Esophagus muscularis mucosa (tissue), 4 donors: ENCODE results near the gene SV2C. TPM values are rescaled to one million over a fixed set of nuclear protein-coding genes. Genes with fewer than 3 reads are reported as not detected.

Experiments used
- DNase-seq: peaks from one replicate; pipeline ENCODE4 v3.0.0-alpha.2; 2017; ENCODE audit errors: extremely low spot score
- H3K27ac ChIP-seq, 4 donors: fragments of 200-600 bp; sonication (generic); replicated peaks in 1 of 4; 1 replicate in 3 of 4; 2 replicates in 1 of 4; pipeline ENCODE4 v1.5.1; 2016 to 2019; ENCODE audit warnings: mild to moderate bottlenecking in 1 of 4
- H3K27me3 ChIP-seq, 4 donors: fragments of 200-600 bp; sonication (generic); one replicate each; pipeline versions ENCODE4 v1.5.1 to v1.6.0; 2016 to 2019
- H3K36me3 ChIP-seq, 4 donors: fragments of 200-600 bp; sonication (generic); one replicate each; pipeline ENCODE4 v1.5.1; 2016 to 2019
- H3K4me1 ChIP-seq, 4 donors: fragments of 200-600 bp; sonication (generic); one replicate each; pipeline ENCODE4 v1.5.1; 2016 to 2019
- H3K4me3 ChIP-seq, 4 donors: fragments of 200-600 bp; sonication (generic); 1 replicate in 2 of 4; 2 replicates in 2 of 4; pipeline ENCODE4 v1.5.1; 2016 to 2019; ENCODE audit warnings: mild to moderate bottlenecking in 4 of 4, moderate library complexity in 1 of 4
- H3K9me3 ChIP-seq, 4 donors: fragments of 200-600 bp; sonication (generic); 1 replicate in 3 of 4; 2 replicates in 1 of 4; pipeline ENCODE4 v1.5.1; 2016 to 2019
- EP300 ChIP-seq: sonication (generic); formaldehyde crosslinking; IDR thresholded peaks from one replicate; pipeline ENCODE4 v1.6.1; 2017; ENCODE audit warnings: antibody characterized with exemption
- POLR2A ChIP-seq: fragments of 450-650 bp; IDR thresholded peaks from one replicate; pipeline ENCODE4 v1.6.1; 2017; ENCODE audit warnings: antibody characterized with exemption, moderate library complexity, mild to moderate bottlenecking, low read depth
- POLR2AphosphoS5 ChIP-seq, 2 donors: sonication (generic); formaldehyde crosslinking; IDR thresholded peaks; one replicate each; pipeline ENCODE4 v1.6.1; 2017; ENCODE audit warnings: antibody characterized with exemption in 2 of 2
- WGBS: methylation state at CpG from one replicate; pipeline ENCODE4 v1.1.5; 2018; 5-methylcytosine and 5-hydroxymethylcytosine counted together
- intact Hi-C: fragments of 100-400 bp; cut with DNase I; formaldehyde crosslinking; loops from one replicate; pipeline ENCODE4 v1.15.1; 2023
- total RNA-seq, 4 donors: library from RNA; depleted of rRNA; stranded (reverse); fragments of >200 nt; gene quantifications; one replicate each; pipeline versions ENCODE4 v1.1.0 to v1.2.1, GENCODE V29; 2016
- TF ChIP-seq, protein P1 (sequence below), 3 experiments: fragments of 200-600 bp in 2 of 3; fragments of 450-650 bp in 1 of 3; sonication (generic) in 2 of 3; IDR thresholded peaks; one replicate each; pipeline ENCODE4 v1.5.1; 2017 to 2019; ENCODE audit warnings: antibody characterized with exemption in 3 of 3, mild to moderate bottlenecking in 2 of 3, moderate library complexity in 1 of 3

Gene SV2C
- total RNA-seq, 4 donors from 2014 or later = 0.23 to 0.99 (median 0.47) TPM

DNA sequence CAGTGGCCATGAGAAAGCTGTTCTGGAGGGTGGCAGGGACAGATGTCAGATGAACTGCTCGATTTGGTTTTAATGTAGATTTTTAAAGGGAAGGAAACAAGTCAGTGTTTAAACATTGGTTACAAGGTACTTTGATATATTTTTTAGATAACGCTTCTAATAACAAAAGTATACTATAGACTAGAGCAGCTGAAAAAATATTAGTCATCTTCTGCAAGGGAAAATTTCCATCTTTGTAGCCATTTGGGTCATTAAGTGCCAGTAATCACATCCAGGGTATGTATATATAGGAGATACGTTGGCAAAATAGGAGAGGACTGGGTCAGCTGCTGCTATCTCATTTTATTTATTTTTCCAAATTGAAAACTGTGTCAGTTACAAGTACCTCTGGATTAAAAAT, 69.0 kb downstream of the SV2C start:
- intact Hi-C loops = no loop called here
- H3K4me3 ChIP-seq = no peak overlapping the region
- DNase-seq = no peak
- H3K9me3 ChIP-seq = no peaks in the 10 kb centered on the region
- TF ChIP-seq POLR2AphosphoS5 (IDR thresholded peaks at IDR 0.05) (no peak), EP300 (no peak), POLR2A (no peak)
- TF ChIP-seq, protein P1, sequence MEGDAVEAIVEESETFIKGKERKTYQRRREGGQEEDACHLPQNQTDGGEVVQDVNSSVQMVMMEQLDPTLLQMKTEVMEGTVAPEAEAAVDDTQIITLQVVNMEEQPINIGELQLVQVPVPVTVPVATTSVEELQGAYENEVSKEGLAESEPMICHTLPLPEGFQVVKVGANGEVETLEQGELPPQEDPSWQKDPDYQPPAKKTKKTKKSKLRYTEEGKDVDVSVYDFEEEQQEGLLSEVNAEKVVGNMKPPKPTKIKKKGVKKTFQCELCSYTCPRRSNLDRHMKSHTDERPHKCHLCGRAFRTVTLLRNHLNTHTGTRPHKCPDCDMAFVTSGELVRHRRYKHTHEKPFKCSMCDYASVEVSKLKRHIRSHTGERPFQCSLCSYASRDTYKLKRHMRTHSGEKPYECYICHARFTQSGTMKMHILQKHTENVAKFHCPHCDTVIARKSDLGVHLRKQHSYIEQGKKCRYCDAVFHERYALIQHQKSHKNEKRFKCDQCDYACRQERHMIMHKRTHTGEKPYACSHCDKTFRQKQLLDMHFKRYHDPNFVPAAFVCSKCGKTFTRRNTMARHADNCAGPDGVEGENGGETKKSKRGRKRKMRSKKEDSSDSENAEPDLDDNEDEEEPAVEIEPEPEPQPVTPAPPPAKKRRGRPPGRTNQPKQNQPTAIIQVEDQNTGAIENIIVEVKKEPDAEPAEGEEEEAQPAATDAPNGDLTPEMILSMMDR (IDR thresholded peaks at IDR 0.05) = no peak
- H3K27me3 ChIP-seq = no peaks in the 10 kb centered on the region
- H3K27ac ChIP-seq = no peak overlapping the region
- no peaks in the 10 kb centered on the region for H3K36me3 ChIP-seq
- no peaks in the 10 kb centered on the region for H3K4me1 ChIP-seq
- WGBS = 61% methylated on average over 3 of the region's 3 CpGs

DNA sequence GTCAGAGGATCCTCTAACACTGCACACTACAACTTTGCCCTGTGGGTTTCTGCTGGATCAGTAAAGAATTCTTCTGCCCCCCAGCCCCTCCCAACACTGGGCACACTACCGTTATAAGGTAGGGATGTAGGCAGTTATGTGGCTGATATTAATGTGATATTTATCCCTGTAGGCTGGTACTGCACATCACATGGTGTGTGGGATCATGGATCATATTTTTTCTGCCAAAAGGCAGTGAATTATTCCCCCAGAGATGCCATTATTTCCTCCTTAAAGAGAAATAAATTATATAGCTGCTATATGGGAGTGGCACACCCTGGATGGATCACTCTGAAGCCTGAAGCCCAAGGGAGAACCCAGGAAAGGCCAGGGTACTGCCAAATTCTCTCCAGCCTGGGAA, 69.5 kb downstream of the SV2C start:
- Histone ChIP-seq H3K36me3 (no peaks in the 10 kb centered on the region), H3K27me3 (no peaks in the 10 kb centered on the region), H3K4me3 (no peak overlapping the region), H3K4me1 (no peaks in the 10 kb centered on the region), H3K9me3 (no peaks in the 10 kb centered on the region), H3K27ac (no peak overlapping the region)
- TF ChIP-seq EP300 (no peak), POLR2AphosphoS5 (IDR thresholded peaks at IDR 0.05) (no peak), POLR2A (no peak)
- TF ChIP-seq, protein P1 (IDR thresholded peaks at IDR 0.05) = no peak
- intact Hi-C loops = no loop called here
- WGBS = 86% methylated on average over 1 of the region's 1 CpG
- no peak for DNase-seq

DNA sequence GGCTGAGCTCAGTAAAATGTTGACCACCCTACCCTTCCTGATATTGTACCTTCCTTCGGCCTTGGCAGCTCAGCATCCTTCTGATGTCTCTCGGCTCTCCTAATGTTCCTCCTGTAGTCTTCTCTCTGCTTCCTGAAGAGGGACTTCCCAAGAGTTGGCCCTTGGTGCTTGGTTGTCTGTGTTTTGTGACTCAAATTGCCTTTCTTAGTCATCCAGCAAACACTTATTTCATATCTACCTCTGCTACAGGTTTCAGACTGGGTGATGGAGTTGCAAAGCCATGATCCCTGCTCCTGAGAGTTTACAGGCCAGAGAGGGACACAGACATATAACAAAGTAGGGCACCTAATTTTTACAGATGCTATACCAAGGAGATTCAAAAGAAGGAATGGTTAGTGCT, 70.1 kb downstream of the SV2C start:
- Histone ChIP-seq H3K9me3 (no peaks in the 10 kb centered on the region), H3K4me1 (no peaks in the 10 kb centered on the region), H3K27ac (no peak overlapping the region), H3K27me3 (no peaks in the 10 kb centered on the region), H3K4me3 (no peak overlapping the region), H3K36me3 (no peaks in the 10 kb centered on the region)
- intact Hi-C loops = no loop called here
- WGBS = 88% methylated on average over 2 of the region's 2 CpGs
- peak; percentile 62 for DNase-seq
- TF ChIP-seq EP300 (no peak), POLR2AphosphoS5 (IDR thresholded peaks at IDR 0.05) (no peak), POLR2A (no peak)
- TF ChIP-seq, protein P1 (IDR thresholded peaks at IDR 0.05) = no peak

DNA sequence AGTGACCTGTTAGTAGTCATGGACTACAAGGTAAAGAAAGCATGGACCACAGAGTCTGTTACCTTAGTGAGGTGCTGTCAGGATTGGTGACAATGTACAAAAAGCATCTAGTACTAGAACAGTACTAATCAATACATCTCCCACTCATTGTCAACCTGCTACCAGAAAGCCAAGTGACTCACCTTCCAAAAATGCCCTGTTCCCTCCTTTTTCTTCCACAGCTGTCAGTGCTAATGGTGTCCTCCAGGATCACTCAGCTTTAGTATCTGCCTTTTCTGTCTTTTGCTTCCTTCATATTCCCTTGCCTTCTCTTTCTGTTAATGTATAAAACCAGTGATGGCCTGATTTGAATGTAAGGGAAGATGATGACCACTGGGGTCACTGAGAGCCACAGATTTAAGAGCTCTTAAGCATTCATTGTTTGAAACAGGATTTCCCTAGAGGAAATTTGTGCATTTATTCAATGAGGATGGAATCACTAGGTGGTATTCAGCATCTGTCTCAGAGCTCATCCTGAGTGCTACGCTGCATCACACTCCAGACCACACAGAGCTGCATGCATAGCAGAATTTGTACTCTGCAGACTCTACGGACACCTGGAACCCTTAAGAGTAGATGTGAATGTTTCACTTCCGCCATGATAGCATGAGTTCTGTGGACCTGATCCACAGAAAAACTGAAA, 71.0 kb downstream of the SV2C start:
- WGBS = 86% methylated on average over 3 of the region's 3 CpGs
- TF ChIP-seq EP300 (no peak), POLR2AphosphoS5 (IDR thresholded peaks at IDR 0.05) (no peak), POLR2A (no peak)
- TF ChIP-seq, protein P1 (IDR thresholded peaks at IDR 0.05) = no peak

DNA sequence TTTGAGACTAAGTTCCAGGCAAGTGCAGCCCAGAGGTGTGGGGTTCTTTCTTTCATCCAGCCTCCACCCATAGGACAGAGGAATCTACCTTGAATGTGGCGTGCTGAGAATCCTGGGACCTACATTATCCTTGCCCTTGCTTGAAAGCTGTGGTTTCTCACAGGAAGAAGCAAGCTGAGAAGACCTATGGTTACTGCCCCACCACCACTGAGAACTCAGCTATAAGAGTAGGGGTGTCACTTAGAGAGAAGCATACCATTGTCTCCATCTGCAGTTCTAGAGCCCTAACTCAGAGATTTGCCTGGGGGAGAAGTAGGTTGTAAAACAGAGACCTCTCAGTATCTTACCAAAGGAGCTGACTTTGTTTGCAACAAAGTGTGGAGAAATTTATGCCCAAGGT, 72.4 kb downstream of the SV2C start:
- no peaks in the 10 kb centered on the region for H3K27me3 ChIP-seq
- no peak overlapping the region for H3K4me3 ChIP-seq
- intact Hi-C loops = no loop called here
- no peaks in the 10 kb centered on the region for H3K9me3 ChIP-seq
- H3K27ac ChIP-seq = no peak overlapping the region
- no peaks in the 10 kb centered on the region for H3K36me3 ChIP-seq
- TF ChIP-seq POLR2AphosphoS5 (IDR thresholded peaks at IDR 0.05) = no peak
- 100% methylated on average over 1 of the region's 1 CpG for WGBS
- no peaks in the 10 kb centered on the region for H3K4me1 ChIP-seq
- no peak for DNase-seq

More for the DNA sequence above, 71.0 kb downstream of the SV2C start:
- Histone ChIP-seq H3K27ac (no peak overlapping the region), H3K4me3 (no peak overlapping the region), H3K36me3 (no peaks in the 10 kb centered on the region), H3K9me3 (no peaks in the 10 kb centered on the region), H3K27me3 (no peaks in the 10 kb centered on the region), H3K4me1 (no peaks in the 10 kb centered on the region)
- peak; percentile 37 for DNase-seq
- intact Hi-C loops = no loop called here
